Sigmoid colon (tissue), 7 donors: Measurements from ENCODE around the gene ENPP7. TPM values are rescaled to one million over a fixed set of nuclear protein-coding genes. Genes with fewer than 3 reads are reported as not detected.

Experiments
- DNase-seq: peaks from one replicate; pipeline ENCODE4 v3.0.0-alpha.2; 2019
- H3K27ac ChIP-seq, 4 donors: fragments of 200-600 bp; sonication (generic); one replicate each; pipeline ENCODE4 v1.5.1; 2016 to 2019; ENCODE audit warnings: mild to moderate bottlenecking in 1 of 4
- H3K27me3 ChIP-seq, 3 donors: fragments of 200-600 bp; sonication (generic); one replicate each; pipeline ENCODE4 v1.5.1; 2019; ENCODE audit warnings: mild to moderate bottlenecking in 1 of 3
- H3K36me3 ChIP-seq, 4 donors: fragments of 200-600 bp; sonication (generic); one replicate each; pipeline ENCODE4 v1.5.1; 2016 to 2019
- H3K4me1 ChIP-seq, 4 donors: fragments of 200-600 bp; sonication (generic); one replicate each; pipeline ENCODE4 v1.5.1; 2017 to 2019
- H3K4me3 ChIP-seq, 4 donors: fragments of 200-600 bp; sonication (generic); one replicate each; pipeline ENCODE4 v1.5.1; 2017 to 2019; ENCODE audit warnings: mild to moderate bottlenecking in 2 of 4, moderate library complexity in 1 of 4
- H3K9me3 ChIP-seq, 4 donors: fragments of 200-600 bp in 3 of 4; sonication (generic) in 3 of 4; one replicate each; pipeline versions ENCODE4 v1.5.1 to v1.6.1; 2013 to 2019
- EP300 ChIP-seq, 4 donors: sonication (generic); formaldehyde crosslinking; IDR thresholded peaks; one replicate each; pipeline ENCODE4 v1.6.1; 2017; ENCODE audit warnings: antibody characterized with exemption in 4 of 4
- POLR2A ChIP-seq, 2 donors: fragments of 450-650 bp; IDR thresholded peaks; one replicate each; pipeline ENCODE4 v1.6.1; 2016; ENCODE audit warnings: antibody characterized with exemption in 2 of 2, mild to moderate bottlenecking in 2 of 2, moderate library complexity in 2 of 2
- POLR2AphosphoS5 ChIP-seq, 4 donors: sonication (generic); formaldehyde crosslinking; IDR thresholded peaks; one replicate each; pipeline ENCODE4 v1.6.1; 2017; ENCODE audit warnings: antibody characterized with exemption in 4 of 4
- WGBS, 2 donors: extraction: QIAGEN DNeasy Blood & Tissue Kit; methylation state at CpG; one replicate each; pipeline ENCODE4 v1.1.7; 2013; 5-methylcytosine and 5-hydroxymethylcytosine counted together
- intact Hi-C: fragments of 100-400 bp; cut with DNase I; formaldehyde crosslinking; loops from one replicate; pipeline ENCODE4 v1.15.1; 2023
- polyA plus RNA-seq, 3 donors: library from polyadenylated mRNA; stranded (reverse); fragments of 200-250 nt; gene quantifications; one replicate each; pipeline ENCODE4 v1.2.3, GENCODE V29; 2013
- total RNA-seq, 4 donors: library from RNA; depleted of rRNA; stranded (reverse); fragments of >200 nt; gene quantifications; one replicate each; pipeline ENCODE4 v1.1.0, GENCODE V29; 2016
- TF ChIP-seq, protein P1 (sequence below), 4 experiments: fragments of 450-650 bp in 3 of 4; fragments of 200-600 bp in 1 of 4; IDR thresholded peaks; one replicate each; pipeline ENCODE4 v1.5.1; 2016 to 2019; ENCODE audit warnings: antibody characterized with exemption in 4 of 4, mild to moderate bottlenecking in 3 of 4, moderate library complexity in 2 of 4
- donor health status: healthy with polysubstance abuse.
- donor health status: Bipolar disorder and iron deficiency.
- donor health status: healthy.

Gene ENPP7, protein sequence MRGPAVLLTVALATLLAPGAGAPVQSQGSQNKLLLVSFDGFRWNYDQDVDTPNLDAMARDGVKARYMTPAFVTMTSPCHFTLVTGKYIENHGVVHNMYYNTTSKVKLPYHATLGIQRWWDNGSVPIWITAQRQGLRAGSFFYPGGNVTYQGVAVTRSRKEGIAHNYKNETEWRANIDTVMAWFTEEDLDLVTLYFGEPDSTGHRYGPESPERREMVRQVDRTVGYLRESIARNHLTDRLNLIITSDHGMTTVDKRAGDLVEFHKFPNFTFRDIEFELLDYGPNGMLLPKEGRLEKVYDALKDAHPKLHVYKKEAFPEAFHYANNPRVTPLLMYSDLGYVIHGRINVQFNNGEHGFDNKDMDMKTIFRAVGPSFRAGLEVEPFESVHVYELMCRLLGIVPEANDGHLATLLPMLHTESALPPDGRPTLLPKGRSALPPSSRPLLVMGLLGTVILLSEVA
- total RNA-seq = not detected
- not detected for polyA plus RNA-seq

DNA sequence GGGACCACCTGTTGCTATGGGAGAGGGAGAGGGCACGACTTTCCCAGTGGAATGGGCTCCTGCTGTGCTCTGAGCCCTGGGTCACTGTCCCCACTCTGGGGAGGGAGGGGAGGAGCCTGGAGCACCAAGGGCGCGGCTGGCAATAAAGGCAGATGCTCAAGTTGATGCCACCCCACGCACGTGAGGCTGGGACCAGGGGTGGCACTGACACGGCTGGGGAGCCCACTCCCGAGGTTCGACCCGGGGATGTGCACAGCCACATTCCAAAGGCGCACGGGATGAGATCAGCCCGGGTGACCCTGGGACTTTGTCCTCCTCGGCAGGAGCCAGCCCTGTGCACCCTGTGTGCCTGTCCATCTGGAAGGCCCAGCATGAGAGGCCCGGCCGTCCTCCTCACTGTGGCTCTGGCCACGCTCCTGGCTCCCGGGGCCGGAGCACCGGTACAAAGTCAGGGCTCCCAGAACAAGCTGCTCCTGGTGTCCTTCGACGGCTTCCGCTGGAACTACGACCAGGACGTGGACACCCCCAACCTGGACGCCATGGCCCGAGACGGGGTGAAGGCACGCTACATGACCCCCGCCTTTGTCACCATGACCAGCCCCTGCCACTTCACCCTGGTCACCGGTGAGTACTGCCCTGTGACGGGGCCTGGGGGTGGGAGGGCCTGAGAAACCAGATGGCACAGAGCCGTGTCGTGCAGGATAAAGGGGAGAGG is at the start of gene ENPP7:
Gene ENPP7, plus strand, starts transcription at position 175 of the 715 bp plus-strand sequence. Its CDS starts 197 bp downstream, at position 372.
- peaks cover 0 to 10% (median 4%) of the 10 kb centered on the region in 4 donors for H3K4me1 ChIP-seq
- no peak within 1 kb of the TSS for H3K27ac ChIP-seq
- H3K4me3 ChIP-seq = no peak within 1 kb of the TSS
- no peaks in the 10 kb centered on the region for H3K27me3 ChIP-seq
- H3K9me3 ChIP-seq = no peaks in the 10 kb centered on the region
- WGBS, 2 donors = 69 to 86% methylated on average over 33 of the region's 33 CpGs
- H3K36me3 ChIP-seq = no peaks in the 10 kb centered on the region
- TF ChIP-seq EP300 (IDR thresholded peaks at IDR 0.05) = no peak
- TF ChIP-seq POLR2AphosphoS5 (IDR thresholded peaks at IDR 0.05) = no peak
- TF ChIP-seq POLR2A (IDR thresholded peaks at IDR 0.05) = no peak
- TF ChIP-seq, protein P1, sequence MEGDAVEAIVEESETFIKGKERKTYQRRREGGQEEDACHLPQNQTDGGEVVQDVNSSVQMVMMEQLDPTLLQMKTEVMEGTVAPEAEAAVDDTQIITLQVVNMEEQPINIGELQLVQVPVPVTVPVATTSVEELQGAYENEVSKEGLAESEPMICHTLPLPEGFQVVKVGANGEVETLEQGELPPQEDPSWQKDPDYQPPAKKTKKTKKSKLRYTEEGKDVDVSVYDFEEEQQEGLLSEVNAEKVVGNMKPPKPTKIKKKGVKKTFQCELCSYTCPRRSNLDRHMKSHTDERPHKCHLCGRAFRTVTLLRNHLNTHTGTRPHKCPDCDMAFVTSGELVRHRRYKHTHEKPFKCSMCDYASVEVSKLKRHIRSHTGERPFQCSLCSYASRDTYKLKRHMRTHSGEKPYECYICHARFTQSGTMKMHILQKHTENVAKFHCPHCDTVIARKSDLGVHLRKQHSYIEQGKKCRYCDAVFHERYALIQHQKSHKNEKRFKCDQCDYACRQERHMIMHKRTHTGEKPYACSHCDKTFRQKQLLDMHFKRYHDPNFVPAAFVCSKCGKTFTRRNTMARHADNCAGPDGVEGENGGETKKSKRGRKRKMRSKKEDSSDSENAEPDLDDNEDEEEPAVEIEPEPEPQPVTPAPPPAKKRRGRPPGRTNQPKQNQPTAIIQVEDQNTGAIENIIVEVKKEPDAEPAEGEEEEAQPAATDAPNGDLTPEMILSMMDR (IDR thresholded peaks at IDR 0.05) = no peak
- no peak for DNase-seq
- intact Hi-C loops = no loop called here

DNA sequence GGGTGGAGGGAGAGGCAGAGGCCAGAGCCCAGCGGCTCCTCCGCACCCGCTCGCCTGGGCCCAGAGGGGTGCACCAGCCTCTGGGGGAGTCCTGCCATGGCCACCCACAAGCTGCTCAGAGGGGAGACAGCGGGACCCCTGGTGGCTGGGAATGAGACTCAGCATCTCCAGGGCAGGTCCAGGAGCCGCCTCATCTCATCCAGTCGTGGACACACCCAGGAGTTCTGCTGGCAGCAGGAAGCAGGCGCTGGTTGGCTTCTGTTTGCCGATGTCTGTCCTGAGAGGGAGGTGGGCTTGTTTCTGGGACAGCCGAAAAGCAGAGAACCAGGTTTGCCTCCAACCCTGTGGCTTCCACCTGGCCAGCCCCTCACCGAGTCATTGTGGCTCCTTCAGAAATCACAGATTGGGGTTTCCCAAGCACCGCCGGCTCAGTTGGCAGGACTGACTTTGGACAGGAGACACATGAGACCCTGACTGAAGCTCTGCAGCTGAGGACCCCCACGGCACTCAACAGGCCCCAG is 49.6 kb upstream of the ENPP7 start:
- WGBS, 2 donors = 59 to 75% methylated on average over 14 of the region's 14 CpGs
- Histone ChIP-seq H3K36me3 (no peaks in the 10 kb centered on the region), H3K4me3 (no peak overlapping the region), H3K4me1 (peaks cover 0 to 8% (median 0%) of the 10 kb centered on the region in 4 donors), H3K27ac (no peak overlapping the region), H3K9me3 (no peaks in the 10 kb centered on the region), H3K27me3 (no peaks in the 10 kb centered on the region)
- no peak for DNase-seq
- intact Hi-C loops = no loop called here
- TF ChIP-seq, protein P1 (IDR thresholded peaks at IDR 0.05) = no peak
- no peak for TF ChIP-seq EP300 (IDR thresholded peaks at IDR 0.05)
- TF ChIP-seq POLR2AphosphoS5 (IDR thresholded peaks at IDR 0.05) = no peak
- TF ChIP-seq POLR2A (IDR thresholded peaks at IDR 0.05) = no peak

DNA sequence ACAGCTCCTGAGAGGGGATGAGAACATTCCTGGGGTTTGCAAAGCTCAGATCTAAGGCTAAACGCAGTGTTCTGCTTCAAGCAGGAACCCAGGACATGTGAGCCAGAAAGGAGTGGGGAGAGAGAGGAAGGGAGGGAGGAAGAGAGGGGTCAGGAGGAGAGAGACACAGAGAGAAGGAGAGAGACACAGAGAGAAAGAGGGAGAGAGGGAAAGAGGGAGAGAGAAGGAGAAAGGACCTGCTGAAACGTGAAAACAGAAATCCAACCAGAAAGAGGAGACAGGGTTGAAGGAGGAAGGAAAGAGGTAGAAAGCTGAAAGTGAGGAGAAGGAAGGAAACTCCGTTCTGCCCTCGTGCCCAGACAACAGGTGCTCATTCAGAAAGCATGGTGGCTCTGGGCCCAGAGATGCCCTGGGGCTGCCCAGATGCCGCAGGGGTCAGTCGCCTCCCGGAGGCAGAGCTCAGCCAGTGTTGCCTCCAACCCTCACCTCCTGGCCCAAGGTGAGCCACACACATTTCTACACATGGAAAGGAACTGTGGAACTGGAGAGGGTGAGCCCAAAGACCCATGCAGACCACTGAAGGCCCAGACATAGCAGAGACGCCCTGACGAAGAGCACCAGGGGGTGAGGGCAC is 49.0 kb upstream of the ENPP7 start:
- 62 to 67% methylated on average over 9 of the region's 9 CpGs for WGBS, 2 donors
- TF ChIP-seq, protein P1 (IDR thresholded peaks at IDR 0.05) = no peak
- no peak for TF ChIP-seq POLR2A (IDR thresholded peaks at IDR 0.05)
- no peak for TF ChIP-seq EP300 (IDR thresholded peaks at IDR 0.05)
- no peak for TF ChIP-seq POLR2AphosphoS5 (IDR thresholded peaks at IDR 0.05)
- intact Hi-C loops = no loop called here
- Histone ChIP-seq H3K27ac (no peak overlapping the region), H3K27me3 (no peaks in the 10 kb centered on the region), H3K4me1 (peaks cover 0 to 8% (median 0%) of the 10 kb centered on the region in 4 donors), H3K4me3 (no peak overlapping the region), H3K9me3 (no peaks in the 10 kb centered on the region), H3K36me3 (no peaks in the 10 kb centered on the region)
- DNase-seq = no peak

DNA sequence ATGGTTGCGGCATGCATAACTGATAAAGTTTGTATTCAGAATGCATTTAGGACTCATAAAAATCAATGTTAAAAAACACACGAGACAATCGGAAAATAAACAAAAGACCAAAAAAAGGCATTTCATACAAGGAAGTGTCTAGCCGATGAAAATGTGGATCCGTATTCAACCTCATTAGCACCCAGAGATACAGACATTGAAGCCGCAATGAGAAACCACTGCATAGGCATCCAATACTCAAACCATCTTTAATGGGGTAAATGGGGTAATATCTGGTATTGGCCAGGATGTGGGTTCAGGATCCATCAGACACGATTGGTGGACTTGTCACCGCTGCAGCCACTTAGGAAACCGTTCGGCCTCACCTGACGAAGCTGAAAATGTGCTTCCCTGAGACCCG is 47.4 kb upstream of the ENPP7 start:
- H3K27me3 ChIP-seq = no peaks in the 10 kb centered on the region
- H3K4me3 ChIP-seq = no peak overlapping the region
- no peak for DNase-seq
- H3K9me3 ChIP-seq = no peaks in the 10 kb centered on the region
- TF ChIP-seq POLR2AphosphoS5 (IDR thresholded peaks at IDR 0.05) (no peak), POLR2A (IDR thresholded peaks at IDR 0.05) (no peak), EP300 (IDR thresholded peaks at IDR 0.05) (no peak)
- TF ChIP-seq, protein P1 (IDR thresholded peaks at IDR 0.05) = no peak
- H3K36me3 ChIP-seq = no peaks in the 10 kb centered on the region
- 67 to 87% methylated on average over 12 of the region's 12 CpGs for WGBS, 2 donors
- intact Hi-C loops = no loop called here
- H3K27ac ChIP-seq = no peak overlapping the region
- peaks cover 0 to 8% (median 0%) of the 10 kb centered on the region in 4 donors for H3K4me1 ChIP-seq
